A673 (cell line): ENCODE measurements around the gene HP. TPM values are rescaled to one million over a fixed set of nuclear protein-coding genes. Genes with fewer than 3 reads are reported as not detected.

Experiments
- BruUV-seq: library from RNA; stranded (reverse); fragments of 400-500 nt; replicated peaks from 2 replicates; lab custom pipeline; 2021; lab: Mats Ljungman, UMichigan
- CTCF ChIA-PET: fragments of 300-600 bp; sonication (Branson Sonifier 250); formaldehyde crosslinking; loops from one replicate; lab custom pipeline; 2022; ENCODE audit warnings: antibody characterized with exemption; lab: Charles Lee
- POLR2A ChIA-PET: fragments of 300-600 bp; sonication (Branson Sonifier 250); formaldehyde crosslinking; loops from one replicate; lab custom pipeline; 2022; ENCODE audit warnings: antibody characterized with exemption; ENCODE audit not compliant: low non-redundant PET; lab: Charles Lee
- DNase-seq: peaks from one replicate; pipeline ENCODE4 v3.0.0-alpha.2; 2015; ENCODE audit warnings: low spot score
- H3K27ac ChIP-seq: fragments of 200-600 bp; sonication (generic); 2 replicates; pipeline ENCODE4 v1.5.1; 2016; ENCODE audit warnings: mixed run types, low read depth, mild to moderate bottlenecking, mixed read lengths, antibody characterized with exemption, low read length; ENCODE audit not compliant: poor library complexity, severe bottlenecking
- H3K27me3 ChIP-seq: fragments of 200-600 bp; sonication (generic); replicated peaks from 2 replicates; pipeline ENCODE4 v1.6.1; 2017; ENCODE audit warnings: mixed run types, low read depth, mild to moderate bottlenecking, mixed read lengths, antibody characterized with exemption, low read length; ENCODE audit not compliant: insufficient read depth, poor library complexity
- H3K36me3 ChIP-seq: fragments of 200-600 bp; sonication (generic); 2 replicates; pipeline ENCODE4 v1.6.1; 2016; ENCODE audit warnings: mixed run types, mild to moderate bottlenecking, mixed read lengths, antibody characterized with exemption, low read length; ENCODE audit not compliant: insufficient read depth, poor library complexity, severe bottlenecking
- H3K4me1 ChIP-seq: fragments of 200-600 bp; sonication (generic); 2 replicates; pipeline ENCODE4 v1.6.1; 2017; ENCODE audit warnings: mixed run types, mild to moderate bottlenecking, mixed read lengths, antibody characterized with exemption, low read length; ENCODE audit not compliant: insufficient read depth, poor library complexity, severe bottlenecking
- H3K4me3 ChIP-seq: fragments of 200-600 bp; sonication (generic); 2 replicates; pipeline ENCODE4 v1.5.1; 2016; ENCODE audit warnings: low read depth, mixed run types, mild to moderate bottlenecking, mixed read lengths, low read length; ENCODE audit not compliant: poor library complexity, severe bottlenecking
- H3K9me3 ChIP-seq: fragments of 200-600 bp; sonication (generic); 2 replicates; pipeline ENCODE4 v1.6.1; 2016; ENCODE audit warnings: mixed run types, low read depth, mild to moderate bottlenecking, mixed read lengths, antibody characterized with exemption, low read length; ENCODE audit not compliant: poor library complexity, severe bottlenecking
- CTCF ChIP-seq: fragments of 300-800, 200-600 bp; sonication (generic); conservative IDR thresholded peaks from 2 replicates; pipeline ENCODE4 v1.5.1; 2017; ENCODE audit warnings: low read depth, mild to moderate bottlenecking, antibody characterized with exemption, low read length, moderate library complexity, mixed read lengths
- EZH2 ChIP-seq: fragments of 200-600 bp; sonication (generic); IDR thresholded peaks from 2 replicates; pipeline ENCODE4 v1.6.1; 2017; ENCODE audit warnings: borderline replicate concordance, low read depth, mild to moderate bottlenecking, mixed read lengths, antibody characterized with exemption, low read length; ENCODE audit not compliant: poor library complexity, severe bottlenecking
- intact Hi-C: fragments of 100-400 bp; cut with micrococcal nuclease; formaldehyde crosslinking; loops from one replicate; pipeline ENCODE4 v1.10.0; 2022; ENCODE audit not compliant: unreplicated experiment
- total RNA-seq: library from RNA; stranded (reverse); gene quantifications from 2 replicates; pipeline ENCODE4 v1.2.3, GENCODE V29; 2021

HP gene
- total RNA-seq, 1 experiment from 2014 or later = not detected

DNA sequence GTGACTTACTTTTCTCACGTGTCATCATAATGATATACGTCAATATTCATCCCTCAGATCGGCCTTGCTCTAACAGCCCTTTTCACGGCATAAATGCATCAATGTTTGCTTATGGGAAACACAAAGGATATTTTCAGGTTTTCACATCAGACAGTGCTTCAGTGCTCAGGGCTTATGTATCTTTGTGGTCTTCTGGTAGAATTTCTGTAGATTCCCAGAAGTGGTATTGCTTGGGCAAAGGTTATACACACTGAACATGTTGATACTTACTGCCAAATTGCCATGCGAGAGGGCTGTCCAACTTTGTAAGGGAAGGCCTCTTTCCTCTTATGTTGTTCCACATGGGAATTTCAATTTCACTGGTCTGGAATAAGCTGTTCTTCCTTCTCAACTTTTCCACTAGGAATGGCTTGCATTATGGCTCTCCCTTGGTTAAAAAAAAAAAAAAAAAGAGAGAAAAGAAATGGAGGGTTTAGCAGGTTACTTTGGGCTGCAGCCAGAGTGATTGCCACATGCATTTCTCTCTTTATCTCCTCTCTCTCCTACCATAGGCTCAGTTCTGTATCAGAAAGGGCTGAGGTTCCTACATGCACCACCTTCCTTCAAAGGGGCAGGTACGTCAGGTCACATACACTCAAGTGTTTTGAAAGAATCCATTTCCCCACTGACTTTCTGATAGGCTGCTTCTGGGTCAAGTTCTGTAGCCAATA lies 26.5 kb upstream of the HP start:
- Histone ChIP-seq H3K36me3 (peaks cover 4% of the 10 kb centered on the region), H3K27ac (no peak overlapping the region), H3K4me3 (no peak overlapping the region), H3K4me1 (no peaks in the 10 kb centered on the region), H3K27me3 (no peaks in the 10 kb centered on the region), H3K9me3 (no peaks in the 10 kb centered on the region)
- no TSS peak for BruUV-seq
- no peak for DNase-seq
- POLR2A ChIA-PET = no interaction called here
- TF ChIP-seq CTCF (no peak), EZH2 (no peak)
- CTCF ChIA-PET = no interaction called here
- intact Hi-C loops = no loop called here

DNA sequence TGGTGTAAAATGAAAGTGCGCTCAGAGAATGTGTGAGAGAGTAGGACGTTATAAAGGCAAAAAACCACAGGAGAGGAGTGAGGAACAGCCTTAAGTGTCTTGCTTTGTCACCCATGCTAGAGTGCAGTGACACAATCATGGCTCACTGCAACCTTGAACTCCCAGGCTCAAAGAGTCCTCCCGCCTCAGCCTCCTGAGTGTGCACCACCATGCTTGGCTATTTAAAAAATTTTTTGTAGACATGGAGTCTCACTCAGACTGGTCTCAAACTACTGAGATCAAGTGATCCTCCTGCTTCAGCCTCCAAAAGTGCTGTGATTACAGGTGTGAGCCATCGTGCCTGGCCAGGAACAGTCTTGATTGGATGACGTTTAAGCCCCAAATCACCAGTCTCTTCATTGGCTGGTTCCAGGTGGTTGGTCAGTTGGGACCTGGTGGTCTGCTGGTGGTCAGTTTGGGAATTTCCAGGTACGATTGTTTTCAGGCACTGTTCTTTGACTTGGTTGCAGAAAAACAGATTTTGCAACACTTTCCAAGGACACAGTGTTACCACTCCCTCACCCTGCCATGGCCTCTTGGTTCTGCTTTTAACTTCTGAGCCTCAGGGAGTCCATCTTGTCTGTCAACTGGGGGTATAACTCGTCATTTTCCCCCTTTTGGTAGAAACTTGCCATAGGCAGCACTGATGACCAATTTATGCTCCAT lies 24.6 kb upstream of the HP start:
- intact Hi-C loops = no loop called here
- CTCF ChIA-PET = no interaction called here
- no peak for TF ChIP-seq EZH2
- TF ChIP-seq CTCF = no peak
- H3K4me3 ChIP-seq = no peak overlapping the region
- H3K27ac ChIP-seq = no peak overlapping the region
- no peaks in the 10 kb centered on the region for H3K9me3 ChIP-seq
- no peaks in the 10 kb centered on the region for H3K36me3 ChIP-seq
- POLR2A ChIA-PET = no interaction called here
- BruUV-seq = no TSS peak
- DNase-seq = no peak
- H3K27me3 ChIP-seq = no peaks in the 10 kb centered on the region
- H3K4me1 ChIP-seq = no peaks in the 10 kb centered on the region

GRCh38 chr16:72033437-72033836 lies 20.9 kb upstream of the HP start:
- no TSS peak for BruUV-seq
- DNase-seq = no peak
- POLR2A ChIA-PET = no interaction called here
- H3K27me3 ChIP-seq = no peaks in the 10 kb centered on the region
- TF ChIP-seq EZH2 (no peak), CTCF (no peak)
- no peak overlapping the region for H3K4me3 ChIP-seq
- CTCF ChIA-PET = no interaction called here
- H3K36me3 ChIP-seq = no peaks in the 10 kb centered on the region
- no peaks in the 10 kb centered on the region for H3K4me1 ChIP-seq
- no peaks in the 10 kb centered on the region for H3K9me3 ChIP-seq
- no peak overlapping the region for H3K27ac ChIP-seq
- intact Hi-C loops = no loop called here
